HepG2 (cell line): ENCODE measurements around the gene TAF12. TPM values are rescaled to one million over a fixed set of nuclear protein-coding genes. Genes with fewer than 3 reads are reported as not detected.

Experiments used
- AKNA ChIP-seq: sonication (generic); formaldehyde crosslinking; IDR thresholded peaks from 2 replicates; pipeline ENCODE4 v1.4.0; 2020; ENCODE audit warnings: missing genetic modification reagents, borderline replicate concordance
- CEBPG ChIP-seq: IDR thresholded peaks from 2 replicates; pipeline ENCODE4 v1.6.1; 2016
- HNRNPLL ChIP-seq: fragments of 200-400 bp; formaldehyde crosslinking; IDR thresholded peaks from 2 replicates; pipeline ENCODE4 v1.6.1; 2017; ENCODE audit warnings: mild to moderate bottlenecking, low read depth, low read length; ENCODE audit not compliant: poor library complexity, severe bottlenecking
- HOXA5 ChIP-seq: sonication (generic); formaldehyde crosslinking; IDR thresholded peaks from 2 replicates; pipeline ENCODE4 v1.4.0; 2020; ENCODE audit warnings: missing genetic modification reagents
- IRX3 ChIP-seq: sonication (generic); formaldehyde crosslinking; IDR thresholded peaks from 2 replicates; pipeline ENCODE4 v1.8.1; 2023; ENCODE audit warnings: mild to moderate bottlenecking, low read depth, missing genetic modification reagents, borderline replicate concordance
- KIAA2018 ChIP-seq: sonication (generic); formaldehyde crosslinking; IDR thresholded peaks from 2 replicates; pipeline ENCODE4 v1.5.0; 2020; ENCODE audit warnings: mild to moderate bottlenecking, missing genetic modification reagents, borderline replicate concordance
- KLF15 ChIP-seq: sonication (generic); formaldehyde crosslinking; IDR thresholded peaks from 2 replicates; pipeline ENCODE4 v1.8.1; 2023; ENCODE audit warnings: borderline replicate concordance, mild to moderate bottlenecking, inconsistent platforms, missing genetic modification reagents, mixed read lengths
- SP2 ChIP-seq: sonication (generic); formaldehyde crosslinking; IDR thresholded peaks from 2 replicates; pipeline ENCODE4 v1.5.1; 2020; ENCODE audit warnings: mild to moderate bottlenecking, missing genetic modification reagents
- ZBTB26 ChIP-seq: IDR thresholded peaks from 2 replicates; pipeline ENCODE4 v1.6.1; 2016; ENCODE audit warnings: missing compliant biosample characterization, missing genetic modification reagents, borderline replicate concordance
- ZNF329 ChIP-seq: sonication (generic); formaldehyde crosslinking; IDR thresholded peaks from 2 replicates; pipeline ENCODE4 v1.9.0; 2021; ENCODE audit warnings: low read depth, mild to moderate bottlenecking, missing genetic modification reagents
- ZNF367 ChIP-seq: sonication (generic); formaldehyde crosslinking; IDR thresholded peaks from 2 replicates; pipeline ENCODE4 v1.4.0; 2020; ENCODE audit warnings: missing genetic modification reagents, borderline replicate concordance
- ZNF615 ChIP-seq: sonication (generic); formaldehyde crosslinking; IDR thresholded peaks from 2 replicates; pipeline ENCODE4 v1.5.0; 2020; ENCODE audit warnings: mild to moderate bottlenecking, missing genetic modification reagents, borderline replicate concordance
- ZNF616 ChIP-seq: sonication (generic); formaldehyde crosslinking; IDR thresholded peaks from 2 replicates; pipeline ENCODE4 v1.5.0; 2020; ENCODE audit warnings: low read depth, mild to moderate bottlenecking, missing genetic modification reagents
- polyA plus RNA-seq, 8 experiments: library from polyadenylated mRNA; depleted of rRNA in 3 of 8; stranded (reverse) in 7 of 8; unstranded in 1 of 8; fragments of >200 nt; fragmentation: Illumina TruSeq in 4 of 8; extraction: Trizol in 4 of 8; gene quantifications; 2 replicates each; pipeline versions ENCODE4 v1.2.1 to v1.2.3, GENCODE V29; 2011 to 2016; ENCODE audit warnings: low read depth in 4 of 8, missing spikeins in 1 of 8, mixed read lengths in 1 of 8; ENCODE audit not compliant: insufficient read depth in 1 of 8
- total RNA-seq, 5 experiments: library from RNA; depleted of rRNA; stranded (reverse); fragments of >200 nt; fragmentation: Illumina TruSeq; extraction: Trizol; gene quantifications; 2 replicates each; pipeline ENCODE4 v1.2.3, GENCODE V29; 2016; ENCODE audit warnings: low read depth in 1 of 5
- TF ChIP-seq, protein P1 (sequence below): sonication (generic); formaldehyde crosslinking; IDR thresholded peaks from 2 replicates; pipeline ENCODE4 v1.4.0; 2020; ENCODE audit warnings: mild to moderate bottlenecking, missing genetic modification reagents

The TAF12 gene
- total and polyA plus RNA-seq, 2 of the 13 experiments (the other 11 are each of a cell fraction or from before 2014, with no cell fraction given): 16.3 to 17.1 TPM

GRCh38 chr1:28646040-28646439 is 3.2 kb upstream of the TAF12 start (continued):
- TF ChIP-seq ZNF615 (CRISPR knock-in tag) (no peak), IRX3 (CRISPR knock-in tag) (no peak), KLF15 (no peak), CEBPG (peak; percentile 92), ZNF367 (CRISPR knock-in tag) (no peak), ZBTB26 (CRISPR knock-in tag) (no peak), SP2 (CRISPR knock-in tag) (no peak), ZNF616 (CRISPR knock-in tag) (no peak), ZNF329 (CRISPR knock-in tag) (no peak), AKNA (CRISPR knock-in tag) (no peak), HOXA5 (CRISPR knock-in tag) (no peak), HNRNPLL (no peak), KIAA2018 (CRISPR knock-in tag) (no peak)
- TF ChIP-seq, protein P1, sequence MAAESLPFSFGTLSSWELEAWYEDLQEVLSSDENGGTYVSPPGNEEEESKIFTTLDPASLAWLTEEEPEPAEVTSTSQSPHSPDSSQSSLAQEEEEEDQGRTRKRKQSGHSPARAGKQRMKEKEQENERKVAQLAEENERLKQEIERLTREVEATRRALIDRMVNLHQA: no peak
